Mesangial cell (primary cell): ENCODE data around the gene FUT9. TPM values are rescaled to one million over a fixed set of nuclear protein-coding genes. Genes with fewer than 3 reads are reported as not detected.

Source experiments
- total RNA-seq: library from RNA; depleted of rRNA; stranded (reverse); fragments of >200 nt; gene quantifications from 2 replicates; pipeline ENCODE4 v1.2.3, GENCODE V29; 2015

The FUT9 gene
- 0.33 and 1.4 TPM in 2 replicates for total RNA-seq

GRCh38 chr6:96015518-96016333 is at the start of gene FUT9:
Gene FUT9, plus strand, starts transcription at chr6:96015974. Its CDS starts 187,182 bp downstream, at chr6:96203156.

